OCI-LY1 (cell line): Measurements from ENCODE around the gene LINGO3.
A peak's percentile ranks its signal among the peaks of the same experiment; 100 is the strongest.

Experiments
- H2AFZ ChIP-seq: fragments of 200-600 bp; sonication (generic), shearing (Covaris generic); 2 replicates; pipeline ENCODE4 v1.6.0; 2014; ENCODE audit warnings: antibody characterized with exemption, mild to moderate bottlenecking, low read length
- H3F3A ChIP-seq: fragments of 200-600 bp; sonication (generic), shearing (Covaris generic); 2 replicates; pipeline ENCODE4 v1.6.0; 2014; ENCODE audit warnings: mild to moderate bottlenecking, antibody characterized with exemption, low read length, moderate library complexity; ENCODE audit not compliant: insufficient read depth
- H3K27ac ChIP-seq: fragments of 200-600 bp; sonication (generic); 2 replicates; pipeline ENCODE4 v1.5.1; 2014; ENCODE audit warnings: low read length, mixed run types, mild to moderate bottlenecking, low read depth; ENCODE audit not compliant: poor library complexity, severe bottlenecking
- H3K27me3 ChIP-seq: fragments of 200-600 bp; sonication (generic); 2 replicates; pipeline ENCODE4 v1.6.0; 2014; ENCODE audit warnings: antibody characterized with exemption, mild to moderate bottlenecking, low read length, moderate library complexity; ENCODE audit not compliant: insufficient read depth
- H3K36me3 ChIP-seq: fragments of 200-600 bp; sonication (generic); 2 replicates; pipeline ENCODE4 v1.6.1; 2014; ENCODE audit warnings: mild to moderate bottlenecking, antibody characterized with exemption, low read length, moderate library complexity, mixed read lengths; ENCODE audit not compliant: insufficient read depth
- H3K4me1 ChIP-seq: fragments of 200-600 bp; sonication (generic); 2 replicates; pipeline ENCODE4 v1.5.1; 2014; ENCODE audit warnings: mild to moderate bottlenecking, low read length, moderate library complexity; ENCODE audit not compliant: insufficient read depth, severe bottlenecking
- H3K4me2 ChIP-seq: fragments of 200-600 bp; sonication (generic), shearing (Covaris generic); 2 replicates; pipeline ENCODE4 v1.6.1; 2014; ENCODE audit warnings: low read length
- H3K4me3 ChIP-seq: fragments of 200-600 bp; sonication (generic); 2 replicates; pipeline ENCODE4 v1.5.1; 2014; ENCODE audit warnings: low read length, low read depth, mild to moderate bottlenecking, mixed read lengths; ENCODE audit not compliant: poor library complexity, severe bottlenecking
- H3K79me2 ChIP-seq: fragments of 200-600 bp; shearing (Covaris generic); 2 replicates; pipeline ENCODE4 v1.6.1; 2016; ENCODE audit warnings: mixed run types, low read length, mixed read lengths; ENCODE audit not compliant: insufficient read depth
- H3K9ac ChIP-seq: fragments of 200-600 bp; sonication (generic), shearing (Covaris generic); 2 replicates; pipeline ENCODE4 v1.6.1; 2014; ENCODE audit warnings: mild to moderate bottlenecking, low read length, mixed read lengths
- H3K9me2 ChIP-seq: fragments of 200-600 bp; sonication (generic), shearing (Covaris generic); 2 replicates; pipeline ENCODE4 v1.6.1; 2014; ENCODE audit warnings: low read depth, mild to moderate bottlenecking, low read length, mixed read lengths
- H3K9me3 ChIP-seq: fragments of 200-600 bp; shearing (Covaris generic); 2 replicates; pipeline ENCODE4 v1.6.1; 2014; ENCODE audit warnings: low read length, mixed read lengths
- H4K20me1 ChIP-seq: fragments of 200-600 bp; sonication (generic), shearing (Covaris generic); 2 replicates; pipeline ENCODE4 v1.6.0; 2016; ENCODE audit warnings: mild to moderate bottlenecking, low read length; ENCODE audit not compliant: insufficient read depth
- EZH2 ChIP-seq: fragments of 200-600 bp; sonication (generic), shearing (Covaris generic); IDR thresholded peaks from 2 replicates; pipeline ENCODE4 v1.8.0; 2017; ENCODE audit warnings: borderline replicate concordance, mixed run types, mild to moderate bottlenecking, antibody characterized with exemption, low read length, moderate library complexity, mixed read lengths
- TF ChIP-seq, protein P1 (sequence below): fragments of 200-600 bp; sonication (generic), shearing (Covaris generic); IDR thresholded peaks from 2 replicates; pipeline ENCODE4 v1.5.1; 2017; ENCODE audit warnings: mild to moderate bottlenecking, antibody characterized with exemption, low read length, moderate library complexity, mixed read lengths

Gene LINGO3

DNA sequence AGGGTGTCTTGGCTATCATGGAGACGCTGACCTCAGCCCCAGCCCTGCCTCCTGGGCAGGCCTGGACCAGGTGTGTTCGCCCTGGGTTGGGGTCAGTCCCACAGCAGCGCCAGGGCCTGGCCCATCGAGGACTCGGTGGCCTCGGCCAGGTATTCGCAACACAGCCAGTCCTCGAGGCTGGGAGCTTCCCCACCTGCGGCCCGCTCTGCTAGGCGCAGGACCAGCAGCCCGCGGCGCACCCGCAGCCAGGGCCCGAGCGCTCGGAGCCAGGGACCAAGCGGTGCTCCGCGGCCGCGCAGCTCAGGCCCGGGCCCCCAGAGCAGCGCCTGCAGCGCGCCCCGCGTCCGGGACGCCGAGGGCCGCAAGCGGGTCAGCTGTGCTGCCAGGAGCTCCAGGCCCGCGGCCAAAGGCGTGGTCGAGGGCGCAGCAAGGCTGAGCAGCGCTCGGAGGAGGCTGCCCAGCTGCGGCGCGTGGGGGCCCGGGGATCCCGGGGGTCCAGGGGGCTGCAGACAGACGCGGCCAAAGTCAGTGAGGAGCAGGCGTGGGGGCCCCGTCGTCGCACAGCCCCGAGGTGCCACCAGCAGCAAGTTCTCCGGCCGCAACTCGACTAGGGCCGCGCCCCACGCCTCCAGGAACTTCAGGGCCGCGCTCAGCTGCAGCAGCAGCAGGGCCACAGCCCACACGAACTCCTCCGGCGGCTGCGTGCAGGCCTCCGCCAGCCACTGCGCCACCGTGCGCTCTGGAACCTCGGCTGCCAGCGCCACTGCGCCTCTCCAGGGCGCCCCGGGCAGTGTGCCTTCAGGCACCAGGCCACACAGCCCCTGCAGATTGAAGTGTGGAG, 32.1 kb downstream of the LINGO3 start:
- H3K27me3 ChIP-seq: no peaks in the 10 kb centered on the region
- no peaks in the 10 kb centered on the region for H3K9me3 ChIP-seq
- H3K9me2 ChIP-seq: no peaks in the 10 kb centered on the region
- TF ChIP-seq, protein P1, sequence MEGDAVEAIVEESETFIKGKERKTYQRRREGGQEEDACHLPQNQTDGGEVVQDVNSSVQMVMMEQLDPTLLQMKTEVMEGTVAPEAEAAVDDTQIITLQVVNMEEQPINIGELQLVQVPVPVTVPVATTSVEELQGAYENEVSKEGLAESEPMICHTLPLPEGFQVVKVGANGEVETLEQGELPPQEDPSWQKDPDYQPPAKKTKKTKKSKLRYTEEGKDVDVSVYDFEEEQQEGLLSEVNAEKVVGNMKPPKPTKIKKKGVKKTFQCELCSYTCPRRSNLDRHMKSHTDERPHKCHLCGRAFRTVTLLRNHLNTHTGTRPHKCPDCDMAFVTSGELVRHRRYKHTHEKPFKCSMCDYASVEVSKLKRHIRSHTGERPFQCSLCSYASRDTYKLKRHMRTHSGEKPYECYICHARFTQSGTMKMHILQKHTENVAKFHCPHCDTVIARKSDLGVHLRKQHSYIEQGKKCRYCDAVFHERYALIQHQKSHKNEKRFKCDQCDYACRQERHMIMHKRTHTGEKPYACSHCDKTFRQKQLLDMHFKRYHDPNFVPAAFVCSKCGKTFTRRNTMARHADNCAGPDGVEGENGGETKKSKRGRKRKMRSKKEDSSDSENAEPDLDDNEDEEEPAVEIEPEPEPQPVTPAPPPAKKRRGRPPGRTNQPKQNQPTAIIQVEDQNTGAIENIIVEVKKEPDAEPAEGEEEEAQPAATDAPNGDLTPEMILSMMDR: no peak
- no peak for TF ChIP-seq EZH2
- H3K9ac ChIP-seq: no peak overlapping the region
- no peak overlapping the region for H2AFZ ChIP-seq
- H3K79me2 ChIP-seq: peaks cover 16% of the 10 kb centered on the region
- H3K4me3 ChIP-seq: no peak overlapping the region
- H3K36me3 ChIP-seq: peaks cover 49% of the 10 kb centered on the region
- H3K27ac ChIP-seq: no peak overlapping the region
- peaks cover 7% of the 10 kb centered on the region; the same call in 1 of the 2 replicates for H3F3A ChIP-seq
- peaks cover 31% of the 10 kb centered on the region for H3K4me1 ChIP-seq
- H4K20me1 ChIP-seq: 0 out of 2 replicates have a peak, but pooled peaks cover 2% of the 10 kb centered on the region
- no peak overlapping the region for H3K4me2 ChIP-seq

DNA sequence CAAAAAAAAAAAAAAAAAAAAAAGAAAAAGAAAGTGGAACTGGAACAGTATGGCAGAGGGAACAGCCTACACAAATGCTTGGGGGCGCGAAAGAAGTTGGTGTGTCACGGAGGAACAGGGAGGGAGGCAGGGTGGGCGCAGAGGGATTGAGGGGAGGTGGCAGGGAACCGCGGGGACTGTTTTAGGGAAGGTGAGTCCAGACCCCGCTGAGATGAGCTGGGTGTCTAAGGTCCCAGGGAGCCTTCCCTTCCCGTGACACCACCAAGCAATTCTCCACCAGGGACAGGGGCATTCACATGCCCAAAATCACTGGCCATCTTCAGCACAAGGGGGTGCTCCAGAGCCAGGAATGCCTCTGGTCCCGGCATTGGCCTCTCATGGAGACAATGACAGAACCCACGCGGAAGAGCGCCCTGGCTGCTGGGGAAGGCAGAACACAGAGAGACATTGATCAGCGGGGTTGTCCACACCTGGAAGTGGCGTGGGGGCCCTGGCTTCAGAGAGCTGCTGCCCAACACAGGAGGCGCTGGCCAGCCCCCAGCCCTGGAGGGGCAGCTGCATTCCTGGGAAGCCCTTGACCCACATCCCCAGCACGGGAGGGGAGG, 32.9 kb downstream of the LINGO3 start:
- Histone ChIP-seq H3K9me3 (no peaks in the 10 kb centered on the region), H3K4me2 (no peak overlapping the region), H3K36me3 (peaks cover 55% of the 10 kb centered on the region), H3K79me2 (peaks cover 22% of the 10 kb centered on the region), H4K20me1 (0 out of 2 replicates have a peak, but pooled peaks cover 2% of the 10 kb centered on the region), H3K4me1 (peaks cover 31% of the 10 kb centered on the region), H3K9ac (no peak overlapping the region), H3K27me3 (no peaks in the 10 kb centered on the region), H3F3A (peaks cover 7% of the 10 kb centered on the region; the same call in 1 of the 2 replicates), H3K27ac (no peak overlapping the region), H3K4me3 (no peak overlapping the region), H2AFZ (no peak overlapping the region), H3K9me2 (no peaks in the 10 kb centered on the region)
- TF ChIP-seq EZH2: no peak
- TF ChIP-seq, protein P1: peak; percentile 30; the same call in 1 of the 2 replicates

DNA sequence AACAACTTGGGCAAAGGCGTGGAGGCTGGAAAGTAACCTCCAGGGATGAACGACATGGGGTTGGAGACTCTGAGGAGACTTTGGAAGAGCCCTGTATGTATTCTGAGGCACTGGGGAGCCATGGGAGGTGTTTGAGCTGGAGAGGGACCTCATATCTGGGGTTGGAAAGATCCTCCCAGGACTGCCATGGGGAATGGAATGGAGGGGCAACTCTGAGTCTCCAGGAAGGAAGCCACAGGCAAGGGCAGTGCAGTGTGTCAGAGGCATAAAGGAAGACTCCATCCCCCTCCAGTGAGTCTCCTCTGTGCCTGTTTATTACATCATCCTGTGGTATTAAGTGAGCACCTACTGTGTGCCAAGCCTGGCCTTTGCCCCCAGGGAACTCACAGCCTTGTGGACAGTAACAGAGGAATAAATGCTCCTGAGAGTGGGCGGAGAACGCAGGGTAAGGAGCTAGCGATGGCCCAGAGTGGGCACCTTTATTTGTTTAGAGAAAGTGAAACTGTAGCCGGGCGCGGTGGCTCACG, 33.7 kb downstream of the LINGO3 start:
- Histone ChIP-seq H3K9me2 (no peaks in the 10 kb centered on the region), H3K9ac (peak overlapping the region; percentile 14; the same call in 1 of the 2 replicates), H2AFZ (no peak overlapping the region), H3K4me1 (peaks cover 31% of the 10 kb centered on the region), H3K9me3 (no peaks in the 10 kb centered on the region), H4K20me1 (0 out of 2 replicates have a peak, but pooled peaks cover 2% of the 10 kb centered on the region), H3K4me2 (peak overlapping the region; percentile 64), H3K36me3 (peaks cover 61% of the 10 kb centered on the region), H3K27me3 (no peaks in the 10 kb centered on the region), H3K4me3 (peak overlapping the region; percentile 46), H3K27ac (no peak overlapping the region), H3K79me2 (peaks cover 29% of the 10 kb centered on the region), H3F3A (peaks cover 7% of the 10 kb centered on the region; the same call in 1 of the 2 replicates)
- TF ChIP-seq, protein P1: no peak
- no peak for TF ChIP-seq EZH2
